B cell (primary cell): ENCODE data around the gene CLN6. TPM values are rescaled to one million over a fixed set of nuclear protein-coding genes. Genes with fewer than 3 reads are reported as not detected.
"Not testable (repeated sequence)": the region's sequence is repeated elsewhere in the genome, so short reads cannot be mapped to it uniquely, and the experiment has no call there.

Experiments
- ATAC-seq: fragments of 200-7000 bp; cut with Tn5 transposase; one replicate; pipeline ENCODE4 v1.10.0; 2021; ENCODE audit warnings: low read depth, mild to moderate bottlenecking, moderate number of reproducible peaks, moderate library complexity
- CTCF ChIA-PET: fragments of 350-600 bp; sonication (Branson Sonifier 250); formaldehyde crosslinking; loops from one replicate; lab custom pipeline; 2021; ENCODE audit warnings: antibody characterized with exemption, inconsistent platforms; lab: Charles Lee
- POLR2A ChIA-PET: fragments of 350-600 bp; sonication (Branson Sonifier 250); formaldehyde crosslinking; loops from one replicate; lab custom pipeline; 2021; ENCODE audit warnings: antibody characterized with exemption; lab: Charles Lee
- DNase-seq: peaks from one replicate; pipeline ENCODE4 v3.0.0; 2013
- H2AFZ ChIP-seq: 2 replicates; pipeline ENCODE4 v1.6.1; 2012; ENCODE audit warnings: mild to moderate bottlenecking, low read depth, low read length; ENCODE audit not compliant: insufficient read depth, poor library complexity, severe bottlenecking
- H3K27ac ChIP-seq, 2 donors: 1 replicate in 1 of 2; 2 replicates in 1 of 2; pipeline ENCODE4 v1.5.1; 2012 to 2013; ENCODE audit warnings: low read length in 2 of 2, mild to moderate bottlenecking in 2 of 2, moderate library complexity in 1 of 2
- H3K27me3 ChIP-seq, 4 experiments: fragments of 200-600 bp in 1 of 4; sonication (generic) in 1 of 4; replicated peaks in 1 of 4; 1 replicate in 2 of 4; 2 replicates in 2 of 4; pipeline versions ENCODE4 v1.6.1 to v1.7.0; 2013 to 2016; ENCODE audit warnings: low read length in 3 of 4, mild to moderate bottlenecking in 2 of 4, mixed read lengths in 1 of 4, moderate library complexity in 1 of 4; ENCODE audit not compliant: insufficient read depth in 4 of 4, control insufficient read depth in 3 of 4; ENCODE audit errors: control extremely low read depth in 1 of 4
- H3K36me3 ChIP-seq, 2 experiments: replicated peaks in 1 of 2; 1 replicate in 1 of 2; 2 replicates in 1 of 2; pipeline versions ENCODE4 v1.6.1 to v1.7.1; 2013; ENCODE audit warnings: low read length in 1 of 2; ENCODE audit not compliant: insufficient read depth in 2 of 2, control insufficient read depth in 1 of 2; ENCODE audit errors: control extremely low read depth in 1 of 2, extremely low read depth in 1 of 2
- H3K4me1 ChIP-seq, 2 donors: fragments of 200-600 bp in 1 of 2; sonication (generic) in 1 of 2; 1 replicate in 1 of 2; 2 replicates in 1 of 2; pipeline versions ENCODE4 v1.5.1 to v1.6.1; 2013 to 2017; ENCODE audit warnings: low read length in 2 of 2; ENCODE audit not compliant: control insufficient read depth in 2 of 2, insufficient read depth in 2 of 2
- H3K4me2 ChIP-seq: replicated peaks from 2 replicates; pipeline ENCODE3; 2012; ENCODE audit warnings: mild to moderate bottlenecking, low read depth, low read length; ENCODE audit not compliant: poor library complexity, severe bottlenecking
- H3K4me3 ChIP-seq, 5 experiments: fragments of 200-600 bp in 1 of 5; sonication (generic) in 1 of 5; 1 replicate in 3 of 5; 2 replicates in 2 of 5; pipeline versions ENCODE4 v1.5.1 to v1.7.0; 2011 to 2016; ENCODE audit warnings: low read length in 4 of 5, mild to moderate bottlenecking in 4 of 5, low read depth in 2 of 5, control low read depth in 1 of 5, moderate library complexity in 1 of 5; ENCODE audit not compliant: insufficient read depth in 1 of 5; ENCODE audit errors: control extremely low read depth in 1 of 5, extremely low read depth in 1 of 5
- H3K79me2 ChIP-seq: fragments of 200-600 bp; sonication (generic); one replicate; pipeline ENCODE4 v1.6.0; 2016; ENCODE audit warnings: low read length; ENCODE audit not compliant: control insufficient read depth, insufficient read depth
- H3K9ac ChIP-seq: fragments of 200-600 bp; sonication (generic); 2 replicates; pipeline ENCODE4 v1.6.1; 2017; ENCODE audit warnings: mild to moderate bottlenecking, low read length, moderate library complexity
- H3K9me3 ChIP-seq, 3 donors: one replicate each; pipeline versions ENCODE4 v1.6.1 to v1.7.1; 2013; ENCODE audit warnings: low read length in 2 of 3; ENCODE audit not compliant: control insufficient read depth in 2 of 3, insufficient read depth in 1 of 3; ENCODE audit errors: control extremely low read depth in 1 of 3
- H4K20me1 ChIP-seq: 2 replicates; pipeline ENCODE4 v1.6.0; 2012; ENCODE audit warnings: mild to moderate bottlenecking, low read length; ENCODE audit not compliant: insufficient read depth, control insufficient read depth, poor library complexity, severe bottlenecking
- H3K27ac Mint-ChIP-seq: one replicate; pipeline ENCODE4 v1.8.0; 2021; ENCODE audit warnings: mixed read lengths
- H3K27me3 Mint-ChIP-seq: one replicate; pipeline ENCODE4 v1.8.0; 2021; ENCODE audit warnings: mixed read lengths
- H3K4me1 Mint-ChIP-seq: one replicate; pipeline ENCODE4 v1.8.0; 2021; ENCODE audit warnings: mixed read lengths
- H3K4me3 Mint-ChIP-seq: one replicate; pipeline ENCODE4 v1.8.0; 2021; ENCODE audit warnings: mixed read lengths
- H3K9me3 Mint-ChIP-seq: one replicate; pipeline ENCODE4 v1.8.0; 2022; ENCODE audit warnings: mixed read lengths; ENCODE audit not compliant: insufficient read depth
- EZH2 ChIP-seq: IDR thresholded peaks from 2 replicates; pipeline ENCODE4 v1.6.1; 2012; ENCODE audit warnings: borderline replicate concordance, low read depth, mild to moderate bottlenecking, moderate library complexity, low read length; ENCODE audit not compliant: insufficient read depth, poor library complexity, severe bottlenecking
- WGBS: methylation state at CpG from one replicate; pipeline ENCODE4 v1.1.5; 2013; ENCODE audit warnings: missing lambda C conversion rate; ENCODE audit not compliant: insufficient coverage; 5-methylcytosine and 5-hydroxymethylcytosine counted together
- intact Hi-C: fragments of 100-400 bp; cut with micrococcal nuclease; formaldehyde crosslinking; loops from one replicate; pipeline ENCODE4 v1.10.0; 2022
- polyA plus RNA-seq: library from polyadenylated mRNA; depleted of rRNA; stranded (reverse); fragments of >200 nt; gene quantifications from 2 replicates; pipeline ENCODE4 v1.2.3, GENCODE V29; 2012
- total RNA-seq, 2 donors: library from RNA; stranded (reverse); fragments of 120-200 nt in 1 of 2; gene quantifications; 1 replicate in 1 of 2; 2 replicates in 1 of 2; pipeline versions ENCODE4 v1.2.3 to v1.2.4, GENCODE V29; 2013 to 2022
- TF ChIP-seq, protein P1 (sequence below): fragments of 200-600 bp; IDR thresholded peaks from one replicate; pipeline ENCODE4 v1.8.0; 2022; ENCODE audit warnings: antibody characterized with exemption, mild to moderate bottlenecking

CLN6 gene
- total and polyA plus RNA-seq, 2 donors (not counting 1 experiment from before 2014, with no cell fraction given): 22.8 TPM

DNA sequence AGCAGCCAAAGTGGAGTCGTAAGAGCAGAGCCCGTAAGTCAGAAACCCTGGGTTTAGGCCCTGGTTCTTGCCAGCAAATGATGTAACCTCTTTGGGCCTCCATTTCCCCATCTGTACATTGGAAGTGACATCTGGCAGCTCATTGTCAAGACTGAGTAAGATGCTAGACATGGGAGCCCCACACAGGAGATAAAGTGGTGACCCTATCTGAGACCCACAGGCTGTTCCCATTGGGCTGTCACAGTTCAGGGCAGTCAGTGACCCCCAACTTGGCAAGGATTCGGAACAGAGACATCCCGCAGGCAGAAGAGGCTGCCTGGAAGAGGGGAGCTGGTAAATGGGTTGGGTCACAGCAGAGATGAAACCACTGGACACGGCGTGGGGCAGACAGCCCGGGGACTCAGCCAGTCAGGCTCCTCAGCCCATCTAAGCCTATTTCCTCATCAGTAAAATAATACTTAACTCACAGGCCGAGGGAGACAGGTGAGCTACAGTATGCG, 1.8 kb downstream of the CLN6 start:
- peak overlapping the region; percentile 41 for H3K27ac Mint-ChIP-seq
- POLR2A ChIA-PET: interaction anchor here (3.6 kb wide), 1 partner anchor 50 kb away, joined by 26 read pairs; the partner anchor contains the start of gene FEM1B
- no peak for DNase-seq
- Histone ChIP-seq H3K9me3 (no peaks in the 10 kb centered on the region), H3K27ac (no peak overlapping the region), H3K27me3 (peaks cover 0 to 2% (median 0%) of the 10 kb centered on the region in 4 experiments), H4K20me1 (peaks cover 19% of the 10 kb centered on the region), H2AFZ (no peak overlapping the region), H3K4me2 (peak overlapping the region; percentile 98), H3K9ac (no peak overlapping the region), H3K36me3 (no peaks in the 10 kb centered on the region), H3K4me1 (peaks cover 25 to 40% of the 10 kb centered on the region in 2 donors), H3K4me3 (no peak overlapping the region), H3K79me2 (peaks cover 68% of the 10 kb centered on the region)
- no peaks in the 10 kb centered on the region for H3K9me3 Mint-ChIP-seq
- H3K4me3 Mint-ChIP-seq: peak overlapping the region; percentile 96
- H3K27me3 Mint-ChIP-seq: no peaks in the 10 kb centered on the region
- TF ChIP-seq, protein P1, sequence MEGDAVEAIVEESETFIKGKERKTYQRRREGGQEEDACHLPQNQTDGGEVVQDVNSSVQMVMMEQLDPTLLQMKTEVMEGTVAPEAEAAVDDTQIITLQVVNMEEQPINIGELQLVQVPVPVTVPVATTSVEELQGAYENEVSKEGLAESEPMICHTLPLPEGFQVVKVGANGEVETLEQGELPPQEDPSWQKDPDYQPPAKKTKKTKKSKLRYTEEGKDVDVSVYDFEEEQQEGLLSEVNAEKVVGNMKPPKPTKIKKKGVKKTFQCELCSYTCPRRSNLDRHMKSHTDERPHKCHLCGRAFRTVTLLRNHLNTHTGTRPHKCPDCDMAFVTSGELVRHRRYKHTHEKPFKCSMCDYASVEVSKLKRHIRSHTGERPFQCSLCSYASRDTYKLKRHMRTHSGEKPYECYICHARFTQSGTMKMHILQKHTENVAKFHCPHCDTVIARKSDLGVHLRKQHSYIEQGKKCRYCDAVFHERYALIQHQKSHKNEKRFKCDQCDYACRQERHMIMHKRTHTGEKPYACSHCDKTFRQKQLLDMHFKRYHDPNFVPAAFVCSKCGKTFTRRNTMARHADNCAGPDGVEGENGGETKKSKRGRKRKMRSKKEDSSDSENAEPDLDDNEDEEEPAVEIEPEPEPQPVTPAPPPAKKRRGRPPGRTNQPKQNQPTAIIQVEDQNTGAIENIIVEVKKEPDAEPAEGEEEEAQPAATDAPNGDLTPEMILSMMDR: no peak
- no peak for TF ChIP-seq EZH2
- ATAC-seq: no peak
- 93% methylated on average over 5 of the region's 9 CpGs for WGBS
- intact Hi-C loops: loop anchor here (5.0 kb wide), 1 partner anchor 590 kb away; no protein-coding TSS in a partner anchor
- CTCF ChIA-PET: interaction anchor here (1.4 kb wide), 1 partner anchor 26 kb away, joined by 3 read pairs; no protein-coding TSS in a partner anchor
- H3K4me1 Mint-ChIP-seq: peaks cover 43% of the 10 kb centered on the region

DNA sequence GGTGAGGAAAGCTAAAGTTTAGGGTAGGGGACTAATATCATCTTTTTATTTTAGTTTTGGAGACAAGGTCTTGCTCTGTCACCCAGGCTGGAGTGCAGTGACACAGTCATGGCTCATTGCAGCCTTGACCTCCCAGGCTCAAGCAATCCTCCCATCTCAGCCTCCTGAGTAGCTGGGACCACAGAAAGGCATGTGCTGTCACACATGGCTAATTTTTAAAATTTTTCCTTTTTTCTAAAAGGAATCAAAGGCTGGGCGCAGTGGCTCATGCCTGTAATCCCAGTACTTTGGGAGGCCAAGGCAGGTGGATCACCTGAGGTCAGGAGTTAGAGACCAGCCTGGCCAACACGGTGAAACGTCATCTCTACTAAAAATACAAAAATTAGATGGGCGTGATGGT, 4.1 kb downstream of the CLN6 start:
- 100% methylated on average over 1 of the region's 4 CpGs for WGBS
- H2AFZ ChIP-seq, H3K9me3 Mint-ChIP-seq, CTCF ChIA-PET, H3K27me3 ChIP-seq, H3K4me3 Mint-ChIP-seq, H3K27ac Mint-ChIP-seq, ATAC-seq, H3K36me3 ChIP-seq, H3K9me3 ChIP-seq, H3K27me3 Mint-ChIP-seq, DNase-seq, H3K4me3 ChIP-seq, POLR2A ChIA-PET, H3K27ac ChIP-seq, H3K9ac ChIP-seq: not testable (repeated sequence)
- H3K4me2 ChIP-seq: peak overlapping the region; percentile 47
- H4K20me1 ChIP-seq: peaks cover 19% of the 10 kb centered on the region
- peaks cover 58% of the 10 kb centered on the region for H3K79me2 ChIP-seq
- intact Hi-C loops: loop anchor here (5.0 kb wide), 1 partner anchor 592 kb away; no protein-coding TSS in a partner anchor
- H3K4me1 ChIP-seq: peaks cover 25 to 34% of the 10 kb centered on the region in 2 donors
- peaks cover 37% of the 10 kb centered on the region for H3K4me1 Mint-ChIP-seq
